Activated CD4-positive, alpha-beta T cell treated with anti-CD3 and anti-CD28 coated beads, Interleukin-2, amount 10 ng/mL, durations not matched to agents 24 days and 14 days (primary cell): ENCODE results near the gene PLEKHN1. TPM values are rescaled to one million over a fixed set of nuclear protein-coding genes. Genes with fewer than 3 reads are reported as not detected.

Experiments
- DNase-seq: peaks from one replicate; pipeline ENCODE4 v3.0.0; 2022
- H3K27ac Mint-ChIP-seq: one replicate; pipeline ENCODE4 v1.8.0; 2022; ENCODE audit warnings: mild to moderate bottlenecking, mixed read lengths
- H3K27me3 Mint-ChIP-seq: one replicate; pipeline ENCODE4 v1.8.0; 2022; ENCODE audit warnings: mixed read lengths
- H3K36me3 Mint-ChIP-seq: one replicate; pipeline ENCODE4 v1.8.0; 2022; ENCODE audit warnings: low read depth, mild to moderate bottlenecking, mixed read lengths
- H3K4me1 Mint-ChIP-seq: one replicate; pipeline ENCODE4 v1.8.0; 2021; ENCODE audit warnings: mixed read lengths
- H3K4me3 Mint-ChIP-seq: one replicate; pipeline ENCODE4 v1.8.0; 2022; ENCODE audit warnings: mild to moderate bottlenecking, moderate library complexity, mixed read lengths
- H3K9me3 Mint-ChIP-seq: one replicate; pipeline ENCODE4 v1.8.0; 2021; ENCODE audit warnings: mixed read lengths
- intact Hi-C: fragments of 100-400 bp; cut with micrococcal nuclease; formaldehyde crosslinking; loops from one replicate; pipeline ENCODE4 v1.15.1; 2023
- total RNA-seq: library from RNA; stranded (reverse); gene quantifications from 2 replicates; pipeline ENCODE4 v1.2.3, GENCODE V29; 2022

PLEKHN1 gene
- 1.8 and 2.8 TPM in 2 replicates for total RNA-seq

- DNase-seq, result peak; percentile 81
- Mint-ChIP-seq H3K4me3 (peak within 1 kb of the TSS; percentile 86), H3K27ac (peak within 1 kb of the TSS; percentile 85), H3K9me3 (no peaks in the 10 kb centered on the region), H3K36me3 (peaks cover 15% of the 10 kb centered on the region), H3K27me3 (peaks cover 10% of the 10 kb centered on the region), H3K4me1 (peaks cover 7% of the 10 kb centered on the region)
- intact Hi-C loops, result no loop called here
Observed at GRCh38 chr1:966135-966703, at the start of gene PLEKHN1. Gene PLEKHN1, plus strand, starts transcription at chr1:966482. Its CDS starts 50 bp downstream, at chr1:966532.

- H3K27me3 Mint-ChIP-seq, result peaks cover 22% of the 10 kb centered on the region
- DNase-seq, result no peak
- no peaks in the 10 kb centered on the region for H3K36me3 Mint-ChIP-seq
- H3K9me3 Mint-ChIP-seq, result no peaks in the 10 kb centered on the region
- intact Hi-C loops, result no loop called here
- peaks cover 12% of the 10 kb centered on the region for H3K4me1 Mint-ChIP-seq
- H3K4me3 Mint-ChIP-seq, result no peak overlapping the region
- no peak overlapping the region for H3K27ac Mint-ChIP-seq
Observed at GRCh38 chr1:917076-917459, 49.2 kb upstream of the PLEKHN1 start.

- intact Hi-C loops, result no loop called here
- Mint-ChIP-seq H3K9me3 (no peaks in the 10 kb centered on the region), H3K36me3 (no peaks in the 10 kb centered on the region), H3K27ac (no peak overlapping the region), H3K4me3 (no peak overlapping the region), H3K27me3 (peaks cover 24% of the 10 kb centered on the region), H3K4me1 (peaks cover 8% of the 10 kb centered on the region)
- DNase-seq, result no peak
Observed at GRCh38 chr1:917466-918091, 48.7 kb upstream of the PLEKHN1 start.

GRCh38 chr1:918353-918752 is 47.9 kb upstream of the PLEKHN1 start:
- Mint-ChIP-seq H3K4me3 (no peak overlapping the region), H3K9me3 (no peaks in the 10 kb centered on the region), H3K4me1 (peaks cover 8% of the 10 kb centered on the region), H3K36me3 (no peaks in the 10 kb centered on the region), H3K27me3 (peaks cover 28% of the 10 kb centered on the region), H3K27ac (no peak overlapping the region)
- intact Hi-C loops, result no loop called here
- no peak for DNase-seq

- DNase-seq, result no peak
- H3K27ac Mint-ChIP-seq, result no peak overlapping the region
- intact Hi-C loops, result no loop called here
Observed at GRCh38 chr1:918843-919242, 47.4 kb upstream of the PLEKHN1 start.

GRCh38 chr1:919271-919872 is 46.9 kb upstream of the PLEKHN1 start:
- Mint-ChIP-seq H3K27ac (no peak overlapping the region), H3K9me3 (no peaks in the 10 kb centered on the region), H3K36me3 (no peaks in the 10 kb centered on the region), H3K4me3 (no peak overlapping the region), H3K4me1 (peaks cover 9% of the 10 kb centered on the region), H3K27me3 (peaks cover 29% of the 10 kb centered on the region)
- intact Hi-C loops, result no loop called here
- DNase-seq, result no peak

More at GRCh38 chr1:918843-919242, 47.4 kb upstream of the PLEKHN1 start:
- Mint-ChIP-seq H3K27me3 (peaks cover 29% of the 10 kb centered on the region), H3K4me1 (peaks cover 9% of the 10 kb centered on the region), H3K9me3 (no peaks in the 10 kb centered on the region), H3K36me3 (no peaks in the 10 kb centered on the region), H3K4me3 (no peak overlapping the region)

- H3K27ac Mint-ChIP-seq, result no peak overlapping the region
- intact Hi-C loops, result no loop called here
- no peak overlapping the region for H3K4me3 Mint-ChIP-seq
- H3K36me3 Mint-ChIP-seq, result no peaks in the 10 kb centered on the region
- DNase-seq, result no peak
- H3K4me1 Mint-ChIP-seq, result peaks cover 9% of the 10 kb centered on the region
- no peaks in the 10 kb centered on the region for H3K9me3 Mint-ChIP-seq
- peaks cover 29% of the 10 kb centered on the region for H3K27me3 Mint-ChIP-seq
Observed at GRCh38 chr1:920010-920409, 46.3 kb upstream of the PLEKHN1 start.

GRCh38 chr1:920521-920920 is 45.8 kb upstream of the PLEKHN1 start:
- DNase-seq, result no peak
- intact Hi-C loops, result no loop called here
- H3K4me3 Mint-ChIP-seq, result no peak overlapping the region
- H3K27me3 Mint-ChIP-seq, result peaks cover 29% of the 10 kb centered on the region
- peaks cover 9% of the 10 kb centered on the region for H3K4me1 Mint-ChIP-seq
- H3K27ac Mint-ChIP-seq, result no peak overlapping the region
- no peaks in the 10 kb centered on the region for H3K9me3 Mint-ChIP-seq
- no peaks in the 10 kb centered on the region for H3K36me3 Mint-ChIP-seq

GRCh38 chr1:921011-921837 is 45.1 kb upstream of the PLEKHN1 start:
- H3K36me3 Mint-ChIP-seq, result no peaks in the 10 kb centered on the region
- intact Hi-C loops, result no loop called here
- peaks cover 9% of the 10 kb centered on the region for H3K4me1 Mint-ChIP-seq
- peak overlapping the region; percentile 58 for H3K27ac Mint-ChIP-seq
- H3K9me3 Mint-ChIP-seq, result no peaks in the 10 kb centered on the region
- DNase-seq, result no peak
- no peak overlapping the region for H3K4me3 Mint-ChIP-seq
- H3K27me3 Mint-ChIP-seq, result peaks cover 34% of the 10 kb centered on the region

- peaks cover 49% of the 10 kb centered on the region for H3K27me3 Mint-ChIP-seq
Observed at GRCh38 chr1:923131-923990, 42.9 kb upstream of the PLEKHN1 start, which contains the start of gene SAMD11. Gene SAMD11, plus strand, starts transcription at chr1:923923. Its CDS starts 509 bp downstream, at chr1:924432.

GRCh38 chr1:923991-924655 is 42.2 kb upstream of the PLEKHN1 start:
- H3K27me3 Mint-ChIP-seq, result peaks cover 49% of the 10 kb centered on the region
- no peak overlapping the region for H3K4me3 Mint-ChIP-seq
- peaks cover 9% of the 10 kb centered on the region for H3K4me1 Mint-ChIP-seq
- no peak overlapping the region for H3K27ac Mint-ChIP-seq
- DNase-seq, result no peak
- intact Hi-C loops, result loop anchor here (2.0 kb wide), 1 partner anchor 17 kb away; no protein-coding TSS in a partner anchor
- H3K36me3 Mint-ChIP-seq, result no peaks in the 10 kb centered on the region
- H3K9me3 Mint-ChIP-seq, result no peaks in the 10 kb centered on the region

More at GRCh38 chr1:923131-923990, 42.9 kb upstream of the PLEKHN1 start, which contains the start of gene SAMD11:
- no peaks in the 10 kb centered on the region for H3K36me3 Mint-ChIP-seq
- H3K4me1 Mint-ChIP-seq, result peaks cover 9% of the 10 kb centered on the region
- H3K27ac Mint-ChIP-seq, result peak within 1 kb of the TSS; percentile 29
- intact Hi-C loops, result loop anchor here (2.0 kb wide), 1 partner anchor 17 kb away; no protein-coding TSS in a partner anchor
- no peaks in the 10 kb centered on the region for H3K9me3 Mint-ChIP-seq
- peak; percentile 85 for DNase-seq
- H3K4me3 Mint-ChIP-seq, result peak within 1 kb of the TSS; percentile 64

GRCh38 chr1:924656-925560 is 41.4 kb upstream of the PLEKHN1 start:
- Mint-ChIP-seq H3K27ac (no peak overlapping the region), H3K4me3 (peak overlapping the region; percentile 26), H3K9me3 (no peaks in the 10 kb centered on the region), H3K36me3 (no peaks in the 10 kb centered on the region), H3K27me3 (peaks cover 49% of the 10 kb centered on the region), H3K4me1 (peaks cover 9% of the 10 kb centered on the region)
- no peak for DNase-seq
- intact Hi-C loops, result no loop called here
